ENCODE results near the gene IGSF21. TPM values are rescaled to one million over a fixed set of nuclear protein-coding genes. Genes with fewer than 3 reads are reported as not detected.

IGSF21 gene
- total and polyA plus RNA-seq, 11 donors: 0.54 to 2.2 (median 0.94) TPM; not detected in 1

DNA sequence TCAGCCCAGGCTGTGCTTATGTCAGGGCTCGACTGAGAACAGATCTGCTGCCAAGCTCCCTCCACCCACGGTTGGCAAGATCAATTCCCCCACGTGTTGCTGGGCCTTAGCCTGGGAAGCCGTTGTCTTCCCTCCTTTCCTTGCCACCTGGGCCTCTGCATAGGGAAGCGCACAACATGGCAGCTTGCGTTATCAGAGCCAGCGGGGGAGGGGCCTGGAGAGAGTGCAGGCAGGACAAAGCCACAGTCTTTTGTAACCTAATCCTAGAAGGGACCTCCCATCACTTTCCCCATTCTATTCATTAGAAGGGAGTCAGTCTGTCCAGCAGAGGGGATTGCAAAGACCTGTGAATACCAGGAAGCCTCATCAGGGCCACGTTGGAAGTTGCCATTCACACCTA, 17.0 kb upstream of the IGSF21 start:
- intact Hi-C loops (cut with DNase I): loop anchor here in 1 of 10 donors (10.0 kb wide), 1 partner anchor 426 kb away; no protein-coding TSS in a partner anchor
- no peaks in the 10 kb centered on the region for H3K4me1 ChIP-seq
- DNase-seq: no peak
- ATAC-seq: no peak
- no peak overlapping the region for H3K27ac ChIP-seq
- no peaks in the 10 kb centered on the region for H3K9me3 ChIP-seq
- WGBS, 4 donors: 13 to 22% (median 20%) methylated on average over 7 to 8 of the region's 8 CpGs
- no peak overlapping the region for H3K4me3 ChIP-seq
- no peaks in the 10 kb centered on the region for H3K36me3 ChIP-seq
- no peak for TF ChIP-seq POLR2A (IDR thresholded peaks at IDR 0.05)
- TF ChIP-seq, protein P1, sequence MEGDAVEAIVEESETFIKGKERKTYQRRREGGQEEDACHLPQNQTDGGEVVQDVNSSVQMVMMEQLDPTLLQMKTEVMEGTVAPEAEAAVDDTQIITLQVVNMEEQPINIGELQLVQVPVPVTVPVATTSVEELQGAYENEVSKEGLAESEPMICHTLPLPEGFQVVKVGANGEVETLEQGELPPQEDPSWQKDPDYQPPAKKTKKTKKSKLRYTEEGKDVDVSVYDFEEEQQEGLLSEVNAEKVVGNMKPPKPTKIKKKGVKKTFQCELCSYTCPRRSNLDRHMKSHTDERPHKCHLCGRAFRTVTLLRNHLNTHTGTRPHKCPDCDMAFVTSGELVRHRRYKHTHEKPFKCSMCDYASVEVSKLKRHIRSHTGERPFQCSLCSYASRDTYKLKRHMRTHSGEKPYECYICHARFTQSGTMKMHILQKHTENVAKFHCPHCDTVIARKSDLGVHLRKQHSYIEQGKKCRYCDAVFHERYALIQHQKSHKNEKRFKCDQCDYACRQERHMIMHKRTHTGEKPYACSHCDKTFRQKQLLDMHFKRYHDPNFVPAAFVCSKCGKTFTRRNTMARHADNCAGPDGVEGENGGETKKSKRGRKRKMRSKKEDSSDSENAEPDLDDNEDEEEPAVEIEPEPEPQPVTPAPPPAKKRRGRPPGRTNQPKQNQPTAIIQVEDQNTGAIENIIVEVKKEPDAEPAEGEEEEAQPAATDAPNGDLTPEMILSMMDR (IDR thresholded peaks at IDR 0.05): no peak
- peaks cover 0 to 86% (median 11%) of the 10 kb centered on the region in 9 donors for H3K27me3 ChIP-seq

DNA sequence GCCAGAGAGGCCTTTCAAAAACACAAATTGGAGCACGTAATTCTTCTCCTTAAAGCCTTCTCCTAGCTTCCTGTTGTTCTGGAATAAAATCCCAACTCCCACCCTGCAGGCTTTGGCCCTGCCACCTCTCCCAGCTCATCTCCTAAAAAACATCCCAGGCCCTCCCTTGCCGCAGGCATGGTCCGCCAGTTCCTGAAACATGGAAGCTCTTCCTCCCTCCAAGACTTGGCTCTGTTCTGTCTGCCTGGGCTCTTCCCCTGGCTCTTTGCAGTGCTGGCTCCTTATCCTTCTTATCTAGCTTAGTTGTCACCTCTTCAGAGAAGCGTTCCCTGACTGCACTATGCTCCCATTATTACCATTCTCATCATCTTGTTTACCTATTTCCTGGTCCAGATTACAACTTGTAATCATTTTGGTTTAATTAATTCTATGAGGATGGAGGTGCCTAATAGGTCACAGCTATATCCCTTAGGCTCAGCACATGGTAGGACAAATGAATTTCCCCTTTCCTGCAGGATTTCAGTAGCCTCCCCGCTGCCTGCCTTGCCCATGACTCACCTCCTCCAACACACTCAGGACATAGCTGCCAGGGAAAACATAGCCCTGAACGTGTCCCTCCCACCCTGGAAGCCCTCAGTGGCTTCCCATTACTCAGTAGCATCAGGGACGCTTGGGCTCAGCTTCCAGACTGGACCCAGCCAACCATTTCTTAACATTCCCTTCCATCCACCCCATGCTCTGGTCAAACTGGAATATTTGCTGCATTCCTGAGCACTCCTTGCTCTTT, 15.7 kb upstream of the IGSF21 start:
- H3K4me1 ChIP-seq: no peaks in the 10 kb centered on the region
- no peak overlapping the region for H3K27ac ChIP-seq
- intact Hi-C loops (cut with DNase I): loop anchor here in 1 of 10 donors (10.0 kb wide), 1 partner anchor 427 kb away; no protein-coding TSS in a partner anchor
- 18 to 31% (median 28%) methylated on average over 7 of the region's 7 CpGs for WGBS, 4 donors
- peak in 2 of 4 donors; percentile 67 to 72 for ATAC-seq
- no peaks in the 10 kb centered on the region for H3K36me3 ChIP-seq
- DNase-seq: no peak
- no peak for TF ChIP-seq POLR2A (IDR thresholded peaks at IDR 0.05)
- TF ChIP-seq, protein P1 (IDR thresholded peaks at IDR 0.05): no peak
- peaks cover 0 to 78% (median 14%) of the 10 kb centered on the region in 9 donors for H3K27me3 ChIP-seq
- no peak overlapping the region for H3K4me3 ChIP-seq
- H3K9me3 ChIP-seq: no peaks in the 10 kb centered on the region

DNA sequence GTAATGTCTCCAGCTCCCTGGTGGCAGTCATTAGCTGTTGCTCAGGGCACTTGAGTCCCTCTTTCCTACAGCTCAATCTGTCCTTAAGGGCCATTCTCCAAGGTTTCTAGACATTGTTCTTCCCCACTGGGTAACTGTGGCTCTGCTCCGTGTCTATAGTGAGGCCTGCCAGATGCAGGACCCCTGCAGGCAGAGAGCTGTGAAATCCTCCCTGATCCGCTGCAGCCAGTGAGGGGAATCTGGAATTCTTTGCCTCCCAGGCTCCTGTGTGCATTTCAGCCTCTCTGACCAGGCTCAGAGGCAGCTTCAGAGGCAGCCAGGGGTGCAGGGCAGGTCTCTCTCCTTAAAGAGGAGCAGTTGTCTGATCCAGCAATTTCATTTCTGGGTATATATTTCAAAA, 14.4 kb upstream of the IGSF21 start:
- TF ChIP-seq POLR2A (IDR thresholded peaks at IDR 0.05): no peak
- TF ChIP-seq, protein P1 (IDR thresholded peaks at IDR 0.05): no peak
- H3K36me3 ChIP-seq: no peaks in the 10 kb centered on the region
- no peak overlapping the region for H3K27ac ChIP-seq
- H3K4me1 ChIP-seq: no peaks in the 10 kb centered on the region
- H3K4me3 ChIP-seq: no peak overlapping the region
- no peak for DNase-seq
- 20 to 49% (median 31%) methylated on average over 2 of the region's 2 CpGs for WGBS, 4 donors
- peaks cover 0 to 72% (median 5%) of the 10 kb centered on the region in 9 donors for H3K27me3 ChIP-seq
- no peaks in the 10 kb centered on the region for H3K9me3 ChIP-seq
- ATAC-seq: no peak
- intact Hi-C loops (cut with DNase I): loop anchor here in 1 of 10 donors (10.0 kb wide), 1 partner anchor 428 kb away; no protein-coding TSS in a partner anchor

- H3K4me1 ChIP-seq: no peaks in the 10 kb centered on the region
- no peak for DNase-seq
- 83 to 95% (median 91%) methylated on average over 2 of the region's 2 CpGs for WGBS, 4 donors
- TF ChIP-seq POLR2A (IDR thresholded peaks at IDR 0.05): no peak
- TF ChIP-seq, protein P1 (IDR thresholded peaks at IDR 0.05): no peak
- intact Hi-C loops (cut with DNase I): loop anchor here in 1 of 10 donors (10.0 kb wide), 1 partner anchor 429 kb away; no protein-coding TSS in a partner anchor
- no peak overlapping the region for H3K27ac ChIP-seq
- H3K27me3 ChIP-seq: peaks cover 0 to 76% (median 5%) of the 10 kb centered on the region in 9 donors
- H3K9me3 ChIP-seq: no peaks in the 10 kb centered on the region
- no peaks in the 10 kb centered on the region for H3K36me3 ChIP-seq
- no peak overlapping the region for H3K4me3 ChIP-seq
- ATAC-seq: no peak
Measured at GRCh38 chr1:18093646-18094045, 14.0 kb upstream of the IGSF21 start.
